ENCODE results near the gene CAPZA1. TPM values are rescaled to one million over a fixed set of nuclear protein-coding genes. Genes with fewer than 3 reads are reported as not detected.

CAPZA1 gene
- polyA plus RNA-seq, 1 experiment: 65.1 TPM

DNA sequence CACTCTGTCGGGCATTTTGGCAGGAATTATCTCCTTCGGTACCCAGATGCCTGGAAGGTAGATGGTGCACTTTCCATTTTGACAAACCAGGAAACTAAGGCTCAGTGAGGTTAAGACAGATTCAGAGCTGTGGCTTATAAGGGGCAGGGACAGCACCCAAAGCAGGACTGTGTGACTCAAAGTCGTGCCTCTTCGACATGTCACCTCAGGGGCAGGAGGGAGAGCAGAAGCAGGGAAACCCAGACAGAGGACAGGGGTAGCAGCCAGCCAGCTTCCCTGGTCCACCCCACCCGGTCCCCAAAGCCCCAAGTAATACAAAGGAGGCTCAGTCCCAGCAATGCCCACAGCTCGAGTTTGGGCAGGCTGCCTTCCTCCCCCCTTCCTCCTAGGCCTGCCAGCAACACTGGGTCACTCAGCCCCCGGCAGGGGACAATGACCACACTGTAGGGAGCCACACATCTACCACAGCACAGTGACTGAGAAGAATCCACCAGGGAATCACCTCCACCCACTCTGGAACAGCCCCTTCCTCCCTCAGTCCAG is 84.8 kb downstream of the CAPZA1 start:
- POLR2A ChIA-PET: interaction anchor here (0.6 to 1.0 kb wide), 3 partner anchors 11 to 311 kb away, joined by 3 to 4 read pairs (median 4); no protein-coding TSS in a partner anchor
- peak overlapping the region; percentile 70 for H3K4me3 ChIP-seq (ENCODE audit: low read depth, low read length)
- TF ChIP-seq, protein P1, sequence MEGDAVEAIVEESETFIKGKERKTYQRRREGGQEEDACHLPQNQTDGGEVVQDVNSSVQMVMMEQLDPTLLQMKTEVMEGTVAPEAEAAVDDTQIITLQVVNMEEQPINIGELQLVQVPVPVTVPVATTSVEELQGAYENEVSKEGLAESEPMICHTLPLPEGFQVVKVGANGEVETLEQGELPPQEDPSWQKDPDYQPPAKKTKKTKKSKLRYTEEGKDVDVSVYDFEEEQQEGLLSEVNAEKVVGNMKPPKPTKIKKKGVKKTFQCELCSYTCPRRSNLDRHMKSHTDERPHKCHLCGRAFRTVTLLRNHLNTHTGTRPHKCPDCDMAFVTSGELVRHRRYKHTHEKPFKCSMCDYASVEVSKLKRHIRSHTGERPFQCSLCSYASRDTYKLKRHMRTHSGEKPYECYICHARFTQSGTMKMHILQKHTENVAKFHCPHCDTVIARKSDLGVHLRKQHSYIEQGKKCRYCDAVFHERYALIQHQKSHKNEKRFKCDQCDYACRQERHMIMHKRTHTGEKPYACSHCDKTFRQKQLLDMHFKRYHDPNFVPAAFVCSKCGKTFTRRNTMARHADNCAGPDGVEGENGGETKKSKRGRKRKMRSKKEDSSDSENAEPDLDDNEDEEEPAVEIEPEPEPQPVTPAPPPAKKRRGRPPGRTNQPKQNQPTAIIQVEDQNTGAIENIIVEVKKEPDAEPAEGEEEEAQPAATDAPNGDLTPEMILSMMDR (IDR thresholded peaks at IDR 0.05; ENCODE audit: insufficient read depth, low read depth, low read length): no peak
- peaks cover 21% of the 10 kb centered on the region for H3K36me3 ChIP-seq (ENCODE audit: control insufficient read depth, insufficient read depth, low read length)
- no peak for DNase-seq (ENCODE audit: low read depth)
- CTCF ChIA-PET: interaction anchor here (1.0 to 2.0 kb wide), 9 partner anchors 11 to 346 kb away, joined by 3 to 9 read pairs (median 4); partner anchors contain the start of gene MOV10
- H3K27me3 ChIP-seq (ENCODE audit: control insufficient read depth, insufficient read depth, low read length): no peaks in the 10 kb centered on the region

GRCh38 chr1:112704934-112705627 is 85.4 kb downstream of the CAPZA1 start:
- POLR2A ChIA-PET: interaction anchor here (0.6 to 1.0 kb wide), 3 partner anchors 10 to 311 kb away, joined by 3 to 4 read pairs (median 4); no protein-coding TSS in a partner anchor
- no peaks in the 10 kb centered on the region for H3K27me3 ChIP-seq (ENCODE audit: control insufficient read depth, insufficient read depth, low read length)

DNA sequence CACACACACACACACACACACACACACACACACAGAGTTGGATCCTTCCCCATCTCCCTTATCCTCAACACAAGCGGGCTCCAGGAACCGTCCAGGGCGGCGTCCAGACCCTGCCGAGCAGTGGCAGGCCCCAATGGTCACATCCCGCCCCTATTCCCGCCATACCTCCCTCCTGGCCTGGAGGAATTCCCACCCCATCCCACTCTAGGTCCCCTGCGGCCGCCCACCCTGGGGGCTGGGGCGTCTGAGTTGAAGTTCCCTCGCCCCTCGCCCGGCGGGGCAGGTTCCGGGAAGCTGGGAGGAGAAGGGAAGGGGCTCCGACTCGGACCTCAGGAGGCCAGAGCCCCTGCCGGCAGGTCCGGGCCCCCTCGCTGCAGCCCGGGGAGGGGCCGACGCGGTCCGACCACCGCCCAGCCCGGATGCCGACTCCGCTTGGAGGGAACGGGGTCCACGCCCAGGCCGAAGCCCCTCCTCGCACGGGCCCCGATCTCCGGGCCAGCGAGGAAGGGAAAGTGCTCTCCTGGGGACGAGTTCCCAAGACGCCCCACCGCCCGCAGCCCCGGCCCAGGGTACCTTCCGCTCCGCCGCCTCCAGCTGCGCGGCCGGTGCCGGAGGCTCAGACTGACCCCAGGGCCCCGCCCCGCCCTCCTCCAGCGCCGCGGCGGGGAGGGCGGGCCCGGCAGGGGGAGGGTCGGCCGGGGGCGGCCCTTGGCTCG is 87.0 kb downstream of the CAPZA1 start, which contains the start of gene RHOC:
Gene RHOC (minus strand): TSS at position 623 of the 716 bp plus-strand sequence. CDS start 3,328 bp downstream, outside the sequence.
- no peak for DNase-seq (ENCODE audit: low read depth)
- peak within 1 kb of the TSS; percentile 70 for H3K4me3 ChIP-seq (ENCODE audit: low read depth, low read length)
- peaks cover 14% of the 10 kb centered on the region for H3K36me3 ChIP-seq (ENCODE audit: control insufficient read depth, insufficient read depth, low read length)
- ChIA-PET POLR2A (no interaction called here), CTCF (interaction anchor here (0.8 to 5.1 kb wide), 8 partner anchors 13 to 1036 kb away, joined by 3 to 28 read pairs (median 4); partner anchors contain the start of gene ST7L)
- TF ChIP-seq, protein P1 (IDR thresholded peaks at IDR 0.05; ENCODE audit: insufficient read depth, low read depth, low read length): no peak
- H3K27me3 ChIP-seq (ENCODE audit: control insufficient read depth, insufficient read depth, low read length): no peaks in the 10 kb centered on the region

More at GRCh38 chr1:112704934-112705627, 85.4 kb downstream of the CAPZA1 start:
- CTCF ChIA-PET: interaction anchor here (1.0 to 2.0 kb wide), 9 partner anchors 11 to 346 kb away, joined by 3 to 9 read pairs (median 4); partner anchors contain the start of gene MOV10
- TF ChIP-seq, protein P1 (IDR thresholded peaks at IDR 0.05; ENCODE audit: insufficient read depth, low read depth, low read length): no peak
- Histone ChIP-seq H3K36me3 (ENCODE audit: control insufficient read depth, insufficient read depth, low read length) (peaks cover 21% of the 10 kb centered on the region), H3K4me3 (ENCODE audit: low read depth, low read length) (peak overlapping the region; percentile 70)
- peak; percentile 88 for DNase-seq (ENCODE audit: low read depth)

DNA sequence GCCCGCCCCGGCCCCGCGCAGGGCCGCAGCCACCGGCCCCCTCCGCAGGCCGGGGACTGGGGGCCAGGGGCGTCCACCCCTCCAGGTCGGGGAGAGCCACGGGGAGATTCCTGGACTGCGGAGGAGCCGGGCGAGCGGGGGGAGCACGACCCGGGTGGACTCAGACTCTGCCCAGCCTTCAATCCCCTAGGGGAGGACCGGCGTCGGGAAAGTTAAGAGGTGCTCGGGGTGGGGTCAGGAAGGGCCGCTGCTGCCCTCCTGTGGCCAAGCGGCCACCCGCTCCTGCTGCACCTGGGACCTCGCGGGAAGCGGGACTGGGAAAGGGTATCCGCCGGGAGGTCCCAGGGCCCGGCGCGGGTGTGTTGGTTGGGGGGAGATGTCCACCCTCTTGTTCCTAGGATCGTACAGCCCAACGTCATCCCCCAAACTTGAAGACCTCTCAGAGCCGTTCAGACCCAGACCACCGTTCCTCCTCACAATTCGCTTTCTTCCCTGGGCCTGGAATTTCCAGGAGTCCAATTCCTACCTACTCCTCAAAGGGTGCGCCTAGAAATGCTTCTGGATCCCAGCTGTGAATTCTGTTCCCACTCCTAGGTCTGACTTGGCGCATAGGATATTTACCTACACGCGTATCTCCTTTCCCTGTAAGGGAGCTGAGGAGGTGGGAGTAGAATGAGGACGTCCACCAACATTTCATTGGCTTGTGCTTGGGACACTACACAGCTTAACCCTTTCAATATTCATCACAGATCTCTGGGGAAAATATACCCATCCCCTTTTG is 87.8 kb downstream of the CAPZA1 start:
- TF ChIP-seq, protein P1 (IDR thresholded peaks at IDR 0.05; ENCODE audit: insufficient read depth, low read depth, low read length): peak; percentile 98
- no peak for DNase-seq (ENCODE audit: low read depth)
- Histone ChIP-seq H3K27me3 (ENCODE audit: control insufficient read depth, insufficient read depth, low read length) (no peaks in the 10 kb centered on the region), H3K36me3 (ENCODE audit: control insufficient read depth, insufficient read depth, low read length) (peaks cover 12% of the 10 kb centered on the region), H3K4me3 (ENCODE audit: low read depth, low read length) (peak overlapping the region; percentile 70)
- POLR2A ChIA-PET: no interaction called here
- CTCF ChIA-PET: interaction anchor here (0.7 to 5.1 kb wide), 18 partner anchors 9 to 1035 kb away, joined by 3 to 28 read pairs (median 4); partner anchors contain the start of genes LRIG2, MOV10 and ST7L

All from BJ (cell line).